ENCODE results near the gene C16orf46. TPM values are rescaled to one million over a fixed set of nuclear protein-coding genes. Genes with fewer than 3 reads are reported as not detected.

Gene C16orf46
- total RNA-seq, 1 experiment from 2014 or later: 2.0 TPM

DNA sequence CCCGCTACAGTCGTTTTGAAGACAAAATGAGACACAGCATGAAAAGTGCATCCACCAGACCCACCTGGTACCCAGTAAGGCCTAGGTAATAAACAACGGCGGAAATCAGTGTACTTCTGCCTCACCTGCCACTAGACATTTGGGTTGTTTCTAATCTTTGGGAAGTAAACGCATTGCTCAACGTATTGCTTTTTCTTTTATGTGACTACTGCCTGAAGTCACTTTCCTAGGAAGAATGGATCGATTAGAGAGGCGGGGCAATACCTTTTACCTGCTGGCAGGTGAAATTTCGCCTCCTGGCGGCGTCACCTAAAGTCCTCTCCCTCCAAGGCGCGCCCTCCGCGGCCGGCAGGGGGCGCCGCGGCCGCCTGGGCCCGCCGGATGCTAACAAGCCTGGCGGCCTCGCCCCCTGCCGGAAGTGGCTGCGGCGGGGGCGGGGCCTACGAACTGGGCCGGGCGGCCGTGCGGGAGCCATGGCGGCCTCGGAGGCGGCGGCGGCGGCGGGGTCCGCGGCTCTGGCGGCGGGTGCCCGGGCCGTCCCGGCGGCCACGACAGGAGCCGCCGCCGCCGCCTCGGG, 41.6 kb downstream of the C16orf46 start, which contains the start of gene ATMIN:
Gene ATMIN, plus strand, starts transcription at position 445 of the 577 bp plus-strand sequence. Its CDS starts 29 bp downstream, at position 474.
- DNase-seq: peak; percentile 93
- Histone ChIP-seq H3K79me2 (ENCODE audit: insufficient read depth, low read length) (peaks cover 8% of the 10 kb centered on the region; the same call in 1 of the 2 replicates), H2BK20ac (ENCODE audit: low read depth, low read length, poor library complexity, severe bottlenecking) (no peak within 1 kb of the TSS), H2BK120ac (ENCODE audit: low read depth, low read length, poor library complexity, severe bottlenecking) (no peak within 1 kb of the TSS), H2BK15ac (ENCODE audit: low read depth, low read length) (no peak within 1 kb of the TSS), H4K20me1 (ENCODE audit: control insufficient read depth, insufficient read depth, insufficient read length) (no peaks in the 10 kb centered on the region), H4K5ac (ENCODE audit: insufficient read length, low read depth, low read length) (no peak within 1 kb of the TSS), H2AK5ac (ENCODE audit: insufficient read length, low read length) (no peak within 1 kb of the TSS), H3K79me1 (ENCODE audit: insufficient read depth, low read depth, low read length, poor library complexity, severe bottlenecking) (peaks cover 3% of the 10 kb centered on the region), H3K9ac (ENCODE audit: extremely low read depth, insufficient read length, low read length) (peak within 1 kb of the TSS; percentile 83), H3K23ac (ENCODE audit: insufficient read length, low read depth, low read length) (no peak within 1 kb of the TSS), H3K4me2 (ENCODE audit: insufficient read depth, insufficient read length, low read length) (peak within 1 kb of the TSS; percentile 96), H3K56ac (ENCODE audit: insufficient read length, low read depth, low read length) (no peak within 1 kb of the TSS), H3K9me3 (ENCODE audit: control insufficient read depth, low read depth, low read length) (no peaks in the 10 kb centered on the region), H4K8ac (replicated peaks; ENCODE audit: insufficient read length, low read depth, low read length) (no peak within 1 kb of the TSS), H2AFZ (ENCODE audit: low read length) (no peak within 1 kb of the TSS), H3K27ac (ENCODE audit: insufficient read length, low read depth, low read length) (no peak within 1 kb of the TSS), H3K18ac (ENCODE audit: insufficient read length, low read depth, low read length) (peak within 1 kb of the TSS; percentile 92), H4K91ac (ENCODE audit: insufficient read length, low read depth, low read length) (no peak within 1 kb of the TSS), H3K4me1 (ENCODE audit: insufficient read depth, low read length) (0 out of 2 replicates have a peak, but pooled peaks cover 5% of the 10 kb centered on the region), H3K23me2 (ENCODE audit: insufficient read length, low read depth, low read length, poor library complexity, severe bottlenecking) (peaks cover 7% of the 10 kb centered on the region), H3K27me3 (ENCODE audit: insufficient read depth, low read length) (no peaks in the 10 kb centered on the region), H3T11ph (ENCODE audit: low read length) (no peak within 1 kb of the TSS), H3K14ac (ENCODE audit: insufficient read depth, low read length) (peak within 1 kb of the TSS; percentile 96), H3K4ac (ENCODE audit: low read depth, low read length) (no peak within 1 kb of the TSS), H2BK5ac (ENCODE audit: insufficient read length, low read length) (no peak within 1 kb of the TSS), H2BK12ac (ENCODE audit: insufficient read length, low read depth, low read length) (no peak within 1 kb of the TSS)
- no peaks in the 10 kb centered on the region for H3K27me3 Mint-ChIP-seq (ENCODE audit: low read depth)
- H3K9me3 Mint-ChIP-seq: peaks cover 8 to 10% of the 10 kb centered on the region in 2 experiments
- H3K4me1 Mint-ChIP-seq: peaks cover 19 to 22% of the 10 kb centered on the region in 2 experiments
- H3K36me3 Mint-ChIP-seq (ENCODE audit: insufficient read depth in 1 of 3, low read depth in 3 of 3): peaks cover 15 to 43% (median 35%) of the 10 kb centered on the region in 3 experiments
- TF ChIP-seq, protein P1, sequence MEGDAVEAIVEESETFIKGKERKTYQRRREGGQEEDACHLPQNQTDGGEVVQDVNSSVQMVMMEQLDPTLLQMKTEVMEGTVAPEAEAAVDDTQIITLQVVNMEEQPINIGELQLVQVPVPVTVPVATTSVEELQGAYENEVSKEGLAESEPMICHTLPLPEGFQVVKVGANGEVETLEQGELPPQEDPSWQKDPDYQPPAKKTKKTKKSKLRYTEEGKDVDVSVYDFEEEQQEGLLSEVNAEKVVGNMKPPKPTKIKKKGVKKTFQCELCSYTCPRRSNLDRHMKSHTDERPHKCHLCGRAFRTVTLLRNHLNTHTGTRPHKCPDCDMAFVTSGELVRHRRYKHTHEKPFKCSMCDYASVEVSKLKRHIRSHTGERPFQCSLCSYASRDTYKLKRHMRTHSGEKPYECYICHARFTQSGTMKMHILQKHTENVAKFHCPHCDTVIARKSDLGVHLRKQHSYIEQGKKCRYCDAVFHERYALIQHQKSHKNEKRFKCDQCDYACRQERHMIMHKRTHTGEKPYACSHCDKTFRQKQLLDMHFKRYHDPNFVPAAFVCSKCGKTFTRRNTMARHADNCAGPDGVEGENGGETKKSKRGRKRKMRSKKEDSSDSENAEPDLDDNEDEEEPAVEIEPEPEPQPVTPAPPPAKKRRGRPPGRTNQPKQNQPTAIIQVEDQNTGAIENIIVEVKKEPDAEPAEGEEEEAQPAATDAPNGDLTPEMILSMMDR (conservative IDR thresholded peaks at IDR 0.05): peak; percentile 99; the same call in 2 of the 3 replicates
- peak within 1 kb of the TSS in 1 of 3 experiments; percentile 81; a peak in 1 of 7 replicates for H3K27ac Mint-ChIP-seq
- no CpG with 5 or more reads among the region's 54 CpGs for whole genome bisulfite sequencing (ENCODE audit: extremely low coverage, insufficient read length, low lambda C conversion rate)
- H3K4me3 Mint-ChIP-seq: peak within 1 kb of the TSS; percentile 82 to 88
